Spleen (tissue), 11 donors: ENCODE data around the gene TACSTD2. TPM values are rescaled to one million over a fixed set of nuclear protein-coding genes. Genes with fewer than 3 reads are reported as not detected.

ENCODE experiments used
- DNase-seq: peaks from one replicate; pipeline ENCODE4 v3.0.0-alpha.2; 2020
- H3K27ac ChIP-seq, 8 donors: fragments of 200-600 bp; sonication (generic) in 7 of 8; 1 replicate in 4 of 8; 2 replicates in 4 of 8; pipeline versions ENCODE4 v1.5.0 to v1.8.0; 2016 to 2021; ENCODE audit warnings: inconsistent platforms in 4 of 8, mild to moderate bottlenecking in 4 of 8, moderate library complexity in 1 of 8
- H3K27me3 ChIP-seq, 7 donors: fragments of 200-600 bp; sonication (generic) in 6 of 7; replicated peaks in 1 of 7; 1 replicate in 4 of 7; 2 replicates in 3 of 7; pipeline versions ENCODE4 v1.5.0 to v1.8.0; 2016 to 2021; ENCODE audit warnings: inconsistent platforms in 3 of 7, mild to moderate bottlenecking in 1 of 7
- H3K36me3 ChIP-seq, 6 donors: fragments of 200-600 bp; sonication (generic) in 5 of 6; 1 replicate in 4 of 6; 2 replicates in 2 of 6; pipeline versions ENCODE4 v1.5.0 to v1.8.0; 2016 to 2021; ENCODE audit warnings: inconsistent platforms in 2 of 6
- H3K4me1 ChIP-seq, 6 donors: fragments of 200-600 bp; sonication (generic) in 5 of 6; 1 replicate in 3 of 6; 2 replicates in 3 of 6; pipeline versions ENCODE4 v1.5.0 to v1.8.0; 2016 to 2021; ENCODE audit warnings: inconsistent platforms in 3 of 6
- H3K4me3 ChIP-seq, 8 donors: fragments of 200-600 bp; sonication (generic) in 7 of 8; 1 replicate in 4 of 8; 2 replicates in 4 of 8; pipeline versions ENCODE4 v1.5.0 to v1.8.0; 2016 to 2021; ENCODE audit warnings: inconsistent platforms in 4 of 8, mild to moderate bottlenecking in 4 of 8, moderate library complexity in 2 of 8
- H3K9me3 ChIP-seq, 8 donors: fragments of 200-600 bp; sonication (generic) in 7 of 8; 1 replicate in 4 of 8; 2 replicates in 4 of 8; pipeline versions ENCODE4 v1.5.0 to v1.8.0; 2016 to 2021; ENCODE audit warnings: inconsistent platforms in 4 of 8
- POLR2A ChIP-seq, 3 donors: fragments of 450-650 bp; IDR thresholded peaks; one replicate each; pipeline ENCODE4 v1.5.1; 2017; ENCODE audit warnings: antibody characterized with exemption in 3 of 3, mild to moderate bottlenecking in 1 of 3
- POLR2AphosphoS5 ChIP-seq, 3 donors: sonication (generic); formaldehyde crosslinking; IDR thresholded peaks; one replicate each; pipeline ENCODE4 v1.5.1; 2017; ENCODE audit warnings: antibody characterized with exemption in 3 of 3
- WGBS, 5 donors: extraction: QIAGEN DNeasy Blood & Tissue Kit in 3 of 5; methylation state at CpG; one replicate each; pipeline versions ENCODE4 v1.1.5 to v1.1.7; 2013 to 2018; 5-methylcytosine and 5-hydroxymethylcytosine counted together
- intact Hi-C: fragments of 100-400 bp; cut with DNase I; formaldehyde crosslinking; loops from one replicate; pipeline ENCODE4 v1.15.0; 2023; ENCODE audit warnings: low total_unique reads
- polyA plus RNA-seq, 3 donors: library from polyadenylated mRNA; stranded (reverse); fragments of 200-250 nt; gene quantifications; one replicate each; pipeline ENCODE4 v1.2.1, GENCODE V29; 2013
- total RNA-seq, 7 donors: library from RNA; depleted of rRNA in 3 of 7; stranded (reverse); fragments of >200 nt in 3 of 7; fragmentation: NEBNext Ultra II Directional in 4 of 7; extraction: Animal tissue kit (Norgen Biotek cat#: 25700) in 4 of 7; gene quantifications; one replicate each; pipeline versions ENCODE4 v1.1.0 to v1.2.1, GENCODE V29; 2016 to 2021
- TF ChIP-seq, protein P1 (sequence below), 11 experiments: fragments of 200-600 bp in 7 of 11; fragments of 450-650 bp in 4 of 11; sonication (generic) in 4 of 11; IDR thresholded peaks in 8 of 11; conservative IDR thresholded peaks in 3 of 11; 1 replicate in 7 of 11; 2 replicates in 4 of 11; pipeline versions ENCODE4 v1.4.0 to v1.8.0; 2016 to 2021; ENCODE audit warnings: antibody characterized with exemption in 11 of 11, inconsistent platforms in 4 of 11, mild to moderate bottlenecking in 1 of 11
- donor health status: healthy with polysubstance abuse.
- donor health status: DM: no; HTN: no; CAD: no; lungs with moderate emphysema.
- donor health status: DM: no; HTN: no; CAD: no.
- donor health status: Bipolar disorder and iron deficiency.
- donor health status: healthy.
- donor health status: DM: no; HTN: no; CAD: no.
- donor health status: DM: yes; HTN: yes; CAD: no.

Gene TACSTD2
- total and polyA plus RNA-seq, 10 donors: 0.35 to 1.7 (median 0.61) TPM; not detected in 1

DNA sequence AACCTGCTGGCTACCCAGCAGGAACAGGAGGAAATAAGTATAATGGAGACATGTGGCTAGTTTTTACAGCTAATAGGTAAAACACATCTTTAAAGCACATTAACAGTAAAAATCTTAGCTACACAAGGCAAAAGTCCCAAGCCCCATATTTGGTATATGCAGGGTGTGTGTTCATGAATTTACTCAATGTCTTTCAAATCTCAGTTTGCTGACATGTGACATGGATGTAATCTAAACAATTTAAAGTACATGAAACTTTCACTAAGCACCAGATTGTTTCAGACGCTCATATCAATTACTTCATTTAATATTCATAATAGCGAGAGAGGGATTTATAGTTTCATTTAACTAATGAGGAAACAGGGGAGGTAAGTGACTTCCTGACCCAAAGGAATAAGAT lies 3.9 kb downstream of the TACSTD2 start:
- Histone ChIP-seq H3K4me3 (no peak overlapping the region), H3K27ac (no peak overlapping the region), H3K4me1 (peaks cover 9 to 43% (median 23%) of the 10 kb centered on the region in 6 donors), H3K36me3 (no peaks in the 10 kb centered on the region), H3K9me3 (no peaks in the 10 kb centered on the region), H3K27me3 (peaks cover 0 to 86% (median 42%) of the 10 kb centered on the region in 7 donors)
- no peak for DNase-seq
- TF ChIP-seq, protein P1, sequence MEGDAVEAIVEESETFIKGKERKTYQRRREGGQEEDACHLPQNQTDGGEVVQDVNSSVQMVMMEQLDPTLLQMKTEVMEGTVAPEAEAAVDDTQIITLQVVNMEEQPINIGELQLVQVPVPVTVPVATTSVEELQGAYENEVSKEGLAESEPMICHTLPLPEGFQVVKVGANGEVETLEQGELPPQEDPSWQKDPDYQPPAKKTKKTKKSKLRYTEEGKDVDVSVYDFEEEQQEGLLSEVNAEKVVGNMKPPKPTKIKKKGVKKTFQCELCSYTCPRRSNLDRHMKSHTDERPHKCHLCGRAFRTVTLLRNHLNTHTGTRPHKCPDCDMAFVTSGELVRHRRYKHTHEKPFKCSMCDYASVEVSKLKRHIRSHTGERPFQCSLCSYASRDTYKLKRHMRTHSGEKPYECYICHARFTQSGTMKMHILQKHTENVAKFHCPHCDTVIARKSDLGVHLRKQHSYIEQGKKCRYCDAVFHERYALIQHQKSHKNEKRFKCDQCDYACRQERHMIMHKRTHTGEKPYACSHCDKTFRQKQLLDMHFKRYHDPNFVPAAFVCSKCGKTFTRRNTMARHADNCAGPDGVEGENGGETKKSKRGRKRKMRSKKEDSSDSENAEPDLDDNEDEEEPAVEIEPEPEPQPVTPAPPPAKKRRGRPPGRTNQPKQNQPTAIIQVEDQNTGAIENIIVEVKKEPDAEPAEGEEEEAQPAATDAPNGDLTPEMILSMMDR (IDR thresholded peaks at IDR 0.05 in 8 of 11, conservative IDR thresholded peaks at IDR 0.05 in 3 of 11): no peak
- no peak for TF ChIP-seq POLR2AphosphoS5 (IDR thresholded peaks at IDR 0.05)
- TF ChIP-seq POLR2A (IDR thresholded peaks at IDR 0.05): no peak
- intact Hi-C loops: no loop called here
- 39 to 74% (median 60%) methylated on average over 2 of the region's 2 CpGs for WGBS, 5 donors

DNA sequence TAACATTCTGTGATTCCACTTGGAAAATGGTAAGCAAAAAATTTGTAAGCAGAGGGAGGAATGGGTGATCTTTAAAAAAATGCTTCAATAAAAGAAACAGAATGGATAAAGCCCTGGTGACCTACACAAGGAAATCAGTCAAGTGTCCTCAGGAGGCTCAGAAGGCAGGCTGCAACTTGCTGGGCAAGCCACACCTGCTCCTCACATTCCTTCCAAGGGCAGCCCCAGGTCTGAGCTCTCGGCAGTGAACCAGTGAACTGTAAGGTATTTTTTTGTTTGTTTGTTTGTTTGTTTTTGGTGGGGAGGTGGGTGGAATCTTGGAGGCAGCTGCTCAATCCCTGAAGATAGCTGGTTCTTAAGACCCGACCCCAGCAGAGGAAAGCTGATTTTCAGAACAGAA lies 4.4 kb downstream of the TACSTD2 start:
- no peak for DNase-seq
- intact Hi-C loops: no loop called here
- H3K27ac ChIP-seq: no peak overlapping the region
- H3K4me3 ChIP-seq: no peak overlapping the region
- H3K36me3 ChIP-seq: no peaks in the 10 kb centered on the region
- peaks cover 5 to 38% (median 19%) of the 10 kb centered on the region in 6 donors for H3K4me1 ChIP-seq
- H3K27me3 ChIP-seq: peaks cover 0 to 82% (median 41%) of the 10 kb centered on the region in 7 donors
- TF ChIP-seq, protein P1 (IDR thresholded peaks at IDR 0.05 in 8 of 11, conservative IDR thresholded peaks at IDR 0.05 in 3 of 11): no peak
- TF ChIP-seq POLR2AphosphoS5 (IDR thresholded peaks at IDR 0.05) (no peak), POLR2A (IDR thresholded peaks at IDR 0.05) (no peak)
- H3K9me3 ChIP-seq: no peaks in the 10 kb centered on the region
- 72 to 91% (median 86%) methylated on average over 2 of the region's 2 CpGs for WGBS, 5 donors

GRCh38 chr1:58571616-58572015 lies 5.4 kb downstream of the TACSTD2 start:
- peaks cover 0 to 71% (median 30%) of the 10 kb centered on the region in 7 donors for H3K27me3 ChIP-seq
- no peaks in the 10 kb centered on the region for H3K9me3 ChIP-seq
- intact Hi-C loops: no loop called here
- H3K36me3 ChIP-seq: no peaks in the 10 kb centered on the region
- H3K4me1 ChIP-seq: peaks cover 0 to 27% (median 10%) of the 10 kb centered on the region in 6 donors
- no peak for DNase-seq
- H3K4me3 ChIP-seq: no peak overlapping the region
- H3K27ac ChIP-seq: no peak overlapping the region
- TF ChIP-seq POLR2AphosphoS5 (IDR thresholded peaks at IDR 0.05) (no peak), POLR2A (IDR thresholded peaks at IDR 0.05) (no peak)
- TF ChIP-seq, protein P1 (IDR thresholded peaks at IDR 0.05 in 8 of 11, conservative IDR thresholded peaks at IDR 0.05 in 3 of 11): no peak

- DNase-seq: no peak
- WGBS, 5 donors: 63 to 96% (median 76%) methylated on average over 2 of the region's 2 CpGs
- H3K9me3 ChIP-seq: no peaks in the 10 kb centered on the region
- no peak overlapping the region for H3K4me3 ChIP-seq
- intact Hi-C loops: no loop called here
- H3K36me3 ChIP-seq: no peaks in the 10 kb centered on the region
- no peak overlapping the region for H3K27ac ChIP-seq
- TF ChIP-seq POLR2A (IDR thresholded peaks at IDR 0.05) (no peak), POLR2AphosphoS5 (IDR thresholded peaks at IDR 0.05) (no peak)
- TF ChIP-seq, protein P1 (IDR thresholded peaks at IDR 0.05 in 8 of 11, conservative IDR thresholded peaks at IDR 0.05 in 3 of 11): no peak
- H3K27me3 ChIP-seq: peaks cover 0 to 63% (median 22%) of the 10 kb centered on the region in 7 donors
- H3K4me1 ChIP-seq: peaks cover 0 to 19% (median 3%) of the 10 kb centered on the region in 6 donors
Observed at GRCh38 chr1:58570817-58571216, 6.2 kb downstream of the TACSTD2 start.
